Choroid plexus epithelial cell (primary cell): ENCODE measurements around the gene CSRP2.

Source experiments
- DNase-seq: peaks from one replicate; pipeline ENCODE4 v3.0.0-alpha.2; 2010; ENCODE audit warnings: low read depth
- H3K4me3 ChIP-seq: 2 replicates; pipeline ENCODE4 v1.5.1; 2011; ENCODE audit warnings: low read depth, mild to moderate bottlenecking, control low read depth, low read length, moderate library complexity
- CTCF ChIP-seq: conservative IDR thresholded peaks from 2 replicates; pipeline ENCODE4 v1.5.1; 2011; ENCODE audit warnings: low read depth, mild to moderate bottlenecking, control low read depth, inconsistent platforms, low read length, moderate library complexity

Gene CSRP2

GRCh38 chr12:76863005-76863670 lies 15.7 kb downstream of the CSRP2 start:
- peak; percentile 48 for DNase-seq
- TF ChIP-seq CTCF = no peak

GRCh38 chr12:76860256-76860655 lies 18.6 kb downstream of the CSRP2 start:
- no peak overlapping the region for H3K4me3 ChIP-seq
- TF ChIP-seq CTCF = no peak
- DNase-seq = no peak

More at GRCh38 chr12:76863005-76863670, 15.7 kb downstream of the CSRP2 start:
- no peak overlapping the region for H3K4me3 ChIP-seq

- H3K4me3 ChIP-seq = no peak overlapping the region
- no peak for TF ChIP-seq CTCF
- DNase-seq = no peak
Measured at GRCh38 chr12:76859611-76860010, 19.2 kb downstream of the CSRP2 start.

GRCh38 chr12:76856018-76856644 lies 22.7 kb downstream of the CSRP2 start:
- no peak for TF ChIP-seq CTCF
- H3K4me3 ChIP-seq = no peak overlapping the region
- DNase-seq = no peak

- no peak for DNase-seq
- no peak overlapping the region for H3K4me3 ChIP-seq
- no peak for TF ChIP-seq CTCF
Measured at GRCh38 chr12:76855271-76855670, 23.5 kb downstream of the CSRP2 start.

- TF ChIP-seq CTCF = no peak
- no peak for DNase-seq
- H3K4me3 ChIP-seq = no peak overlapping the region
Measured at GRCh38 chr12:76852106-76852505, 26.7 kb downstream of the CSRP2 start.

- TF ChIP-seq CTCF = no peak
- no peak overlapping the region for H3K4me3 ChIP-seq
- no peak for DNase-seq
Measured at GRCh38 chr12:76848132-76848531, 30.7 kb downstream of the CSRP2 start.
